DMS53 (cell line): Measurements from ENCODE around the gene U2AF1L4.

Source experiments
- DNase-seq: peaks from one replicate; lab custom pipeline; 2025; lab: John Stamatoyannopoulos, UW

U2AF1L4 gene

DNA sequence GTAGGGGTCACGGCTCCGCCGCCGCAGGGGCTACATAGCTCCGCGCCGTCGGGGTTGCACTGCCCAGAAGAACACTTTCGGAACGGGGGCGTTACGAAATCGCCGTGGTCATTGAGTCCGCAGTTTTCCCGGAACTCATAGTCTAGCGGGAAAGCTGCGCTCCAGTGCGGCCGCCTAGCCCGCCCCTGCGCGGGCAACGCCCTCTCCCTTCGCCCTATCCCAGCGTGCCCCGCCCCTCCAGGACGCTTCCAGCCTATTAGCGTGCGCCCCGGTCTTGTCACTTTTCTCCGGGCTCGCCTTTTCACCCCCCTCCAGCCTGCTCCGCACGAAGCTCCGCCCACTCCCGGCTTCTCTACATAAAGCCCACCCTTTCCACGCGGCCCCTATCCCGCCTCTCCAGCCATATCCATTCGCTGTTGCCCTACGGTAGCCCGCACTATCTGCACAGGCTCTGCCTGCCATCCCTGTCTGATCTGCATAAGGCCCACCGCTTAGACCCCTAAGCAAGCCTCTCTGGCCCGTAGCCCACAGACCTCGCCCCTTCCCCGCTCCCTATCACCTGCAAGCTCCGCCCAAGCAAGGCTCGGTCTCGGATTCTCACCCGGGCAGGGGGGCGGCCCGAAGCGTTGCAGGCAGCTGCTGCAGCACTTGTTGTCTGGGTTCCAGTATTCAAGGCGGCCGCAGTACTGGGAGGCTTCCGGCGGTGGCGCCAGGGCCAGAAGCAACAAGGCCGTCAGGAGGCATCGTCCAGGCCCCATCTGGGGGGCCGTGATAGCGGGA lies 4.6 kb downstream of the U2AF1L4 start:
- peak; percentile 100 for DNase-seq

DNA sequence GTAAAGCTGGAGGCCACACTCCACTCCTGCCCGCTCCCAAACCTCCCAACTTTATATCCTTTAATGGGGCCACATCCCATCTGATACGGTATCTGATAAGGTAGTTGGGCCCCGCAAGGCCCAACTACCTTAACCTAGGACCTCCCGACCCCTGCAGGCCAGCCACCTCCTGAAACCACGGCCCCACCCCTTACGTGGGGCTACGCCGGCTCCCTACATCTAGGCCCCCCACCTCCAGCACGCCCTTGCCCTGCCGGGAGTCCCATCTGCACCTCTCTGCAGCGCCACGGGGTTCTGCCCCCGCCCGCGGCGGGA lies 5.2 kb downstream of the U2AF1L4 start:
- DNase-seq = no peak

DNA sequence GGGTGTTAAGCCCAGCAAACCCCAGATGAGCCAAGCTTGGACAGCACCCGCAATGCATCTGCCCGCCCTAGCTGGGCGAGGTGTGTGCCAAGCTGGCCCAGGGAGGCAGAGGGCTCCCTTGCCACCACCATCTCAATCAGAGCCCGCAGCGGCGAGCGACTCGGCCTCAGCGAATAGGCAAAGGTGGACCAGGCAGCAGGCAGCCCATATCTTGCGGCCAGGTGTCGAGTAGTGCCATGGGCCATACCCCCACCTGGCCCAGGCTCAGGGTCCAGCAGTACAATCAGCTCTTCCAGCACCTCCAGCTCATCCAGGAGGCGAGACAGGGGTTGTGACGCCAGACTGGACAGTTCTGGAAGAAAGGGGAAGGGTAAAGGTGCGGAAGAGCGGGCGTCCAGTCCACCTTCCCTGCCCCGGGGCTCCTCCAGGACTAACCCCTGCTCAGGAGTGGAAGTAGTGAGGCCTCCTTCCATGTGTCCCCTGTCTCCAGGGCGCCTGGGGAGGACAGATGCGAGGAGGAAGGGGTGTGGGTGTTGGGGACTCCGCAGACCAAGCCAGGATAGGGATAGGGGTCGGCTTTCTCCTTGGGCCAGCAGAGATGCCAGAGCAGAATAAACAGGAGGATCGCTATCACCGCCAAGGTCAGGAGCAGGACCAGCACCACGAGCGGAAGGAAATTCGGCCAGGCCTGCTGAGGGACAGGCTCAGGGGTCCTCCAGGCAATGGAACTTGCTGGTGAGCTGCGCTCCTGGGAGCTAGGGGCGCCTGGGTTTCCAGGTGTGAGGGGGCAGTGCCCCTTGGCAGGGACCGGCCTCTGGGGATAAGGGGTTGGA lies 5.7 kb downstream of the U2AF1L4 start:
- peak; percentile 47 for DNase-seq

DNA sequence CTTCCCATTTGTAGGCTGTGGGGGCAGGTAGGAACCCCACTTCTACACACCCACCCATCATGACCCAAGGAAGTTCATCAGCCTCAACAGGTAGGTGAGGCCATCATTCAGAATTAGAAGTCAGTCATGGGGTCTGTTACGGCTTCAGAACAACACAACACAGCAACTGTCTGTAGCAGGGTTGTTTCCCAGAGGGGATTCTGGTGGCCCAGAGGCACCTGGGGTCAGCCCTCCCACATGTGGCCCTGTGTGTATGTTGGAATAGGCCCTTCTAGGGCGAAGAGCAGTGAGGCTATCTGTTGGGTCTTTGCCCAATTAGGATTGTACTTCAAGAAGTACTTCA lies 6.4 kb downstream of the U2AF1L4 start:
- DNase-seq = no peak

DNA sequence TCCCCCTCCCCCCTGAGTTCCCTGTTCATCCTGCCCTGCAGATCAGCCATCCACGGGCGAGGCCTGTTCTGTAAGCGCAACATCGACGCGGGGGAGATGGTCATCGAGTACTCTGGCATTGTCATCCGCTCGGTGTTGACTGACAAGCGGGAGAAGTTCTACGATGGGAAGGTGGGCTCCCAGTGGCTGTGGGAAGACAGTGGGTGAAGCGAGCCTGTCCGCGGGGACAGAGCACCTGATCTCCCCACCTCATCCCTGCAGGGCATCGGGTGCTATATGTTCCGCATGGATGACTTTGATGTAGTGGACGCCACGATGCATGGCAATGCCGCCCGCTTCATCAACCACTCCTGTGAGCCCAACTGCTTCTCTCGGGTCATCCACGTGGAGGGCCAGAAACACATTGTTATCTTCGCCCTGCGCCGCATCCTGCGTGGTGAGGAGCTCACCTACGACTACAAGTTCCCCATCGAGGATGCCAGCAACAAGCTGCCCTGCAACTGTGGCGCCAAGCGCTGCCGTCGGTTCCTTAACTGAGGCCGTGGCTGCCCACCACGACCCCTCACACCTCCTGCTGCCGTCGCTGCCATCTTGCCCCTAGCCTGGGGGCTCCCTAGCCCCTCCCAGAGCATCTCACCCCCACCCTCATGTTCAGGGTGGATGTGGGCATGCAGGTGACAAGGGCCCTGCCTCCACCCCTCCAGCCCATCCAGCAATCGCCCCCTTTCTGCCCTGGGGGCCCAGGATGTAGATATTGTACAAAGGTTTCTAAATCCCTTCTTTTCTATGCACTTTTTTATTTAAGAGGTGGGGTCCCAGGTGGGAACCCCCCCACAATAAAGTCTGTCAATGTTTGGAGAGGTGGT lies 7.0 kb downstream of the U2AF1L4 start:
- DNase-seq = no peak

DNA sequence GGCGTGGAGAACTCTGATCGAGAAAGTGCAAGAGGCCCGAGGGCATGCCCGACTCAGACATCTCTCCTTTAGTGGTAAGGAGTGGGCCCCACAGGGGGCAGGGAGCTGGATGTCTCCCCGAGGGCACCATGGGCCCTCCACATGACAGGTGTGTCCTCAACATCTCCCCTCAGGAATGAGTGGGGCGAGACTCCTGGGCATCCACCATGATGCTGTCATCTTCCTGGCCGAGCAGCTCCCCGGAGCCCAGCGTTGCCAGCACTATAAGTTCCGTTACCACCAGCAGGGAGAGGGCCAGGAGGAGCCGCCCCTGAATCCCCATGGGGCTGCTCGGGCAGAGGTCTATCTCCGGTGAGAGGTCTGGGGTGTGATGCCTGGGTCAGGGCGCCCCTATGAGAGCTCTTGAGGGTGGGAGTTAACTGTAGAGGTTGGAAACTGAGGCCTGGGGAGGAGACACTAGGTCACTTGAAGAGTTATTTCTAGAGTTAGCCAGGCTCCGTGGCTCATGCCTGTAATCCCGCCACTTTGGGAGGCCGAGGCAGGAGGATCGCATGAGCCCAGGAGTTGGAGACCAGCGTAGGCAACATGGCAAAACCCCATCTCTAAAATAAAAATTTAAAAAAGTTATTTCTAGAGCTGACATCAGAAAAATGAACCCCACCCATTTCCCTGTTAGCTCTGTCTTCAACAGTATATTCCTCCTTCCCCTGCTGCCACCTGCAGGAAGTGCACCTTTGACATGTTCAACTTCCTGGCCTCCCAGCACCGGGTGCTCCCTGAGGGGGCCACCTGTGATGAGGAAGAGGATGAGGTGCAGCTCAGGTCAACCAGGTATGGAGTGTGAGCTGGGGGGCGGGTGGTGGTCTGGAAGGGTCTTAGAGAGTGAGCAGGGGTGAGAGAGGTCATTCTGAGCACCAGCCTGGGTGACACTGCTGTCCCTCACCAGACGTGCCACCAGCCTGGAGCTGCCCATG lies 8.0 kb downstream of the U2AF1L4 start:
- DNase-seq = peak; percentile 61

DNA sequence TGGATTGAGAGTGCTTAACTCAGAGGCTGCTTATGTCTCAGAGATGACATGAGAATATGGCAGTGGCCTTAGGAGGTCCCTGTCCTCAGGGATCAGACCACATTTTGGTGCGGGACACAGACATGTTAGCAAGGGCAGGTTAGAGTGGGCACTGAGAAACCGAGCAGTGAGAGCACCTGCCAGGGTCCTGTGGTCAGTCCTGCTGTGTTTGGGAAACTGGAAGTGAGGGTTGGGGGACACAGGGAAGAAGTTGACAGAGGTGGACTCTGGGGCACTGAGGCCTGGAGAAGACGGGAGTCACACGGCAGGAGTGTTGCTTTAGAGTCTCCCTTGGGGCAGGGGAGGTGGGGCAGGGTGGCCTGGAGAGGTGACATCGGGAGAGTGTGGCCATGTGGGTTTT lies 10.3 kb downstream of the U2AF1L4 start:
- DNase-seq = no peak

DNA sequence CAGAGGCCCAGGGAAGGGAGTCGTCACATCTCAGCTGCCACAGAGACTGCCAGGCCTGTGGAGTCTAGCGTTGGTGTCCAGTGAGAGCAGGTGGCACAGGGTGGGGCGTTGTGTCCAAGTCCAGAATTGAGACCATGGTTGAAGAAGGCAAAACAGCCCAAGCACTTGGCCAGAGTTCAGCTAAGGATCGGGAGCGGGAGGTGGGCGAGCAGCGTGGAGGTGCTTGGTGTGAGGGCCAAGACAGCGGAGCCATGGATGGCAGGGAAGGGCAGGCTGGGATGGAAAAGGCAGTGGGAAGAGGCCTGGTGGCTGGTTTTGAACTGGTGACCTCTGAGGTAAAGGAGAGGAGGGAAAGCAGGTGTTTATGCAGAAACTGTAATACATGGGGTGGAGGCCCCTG lies 10.9 kb downstream of the U2AF1L4 start:
- no peak for DNase-seq

DNA sequence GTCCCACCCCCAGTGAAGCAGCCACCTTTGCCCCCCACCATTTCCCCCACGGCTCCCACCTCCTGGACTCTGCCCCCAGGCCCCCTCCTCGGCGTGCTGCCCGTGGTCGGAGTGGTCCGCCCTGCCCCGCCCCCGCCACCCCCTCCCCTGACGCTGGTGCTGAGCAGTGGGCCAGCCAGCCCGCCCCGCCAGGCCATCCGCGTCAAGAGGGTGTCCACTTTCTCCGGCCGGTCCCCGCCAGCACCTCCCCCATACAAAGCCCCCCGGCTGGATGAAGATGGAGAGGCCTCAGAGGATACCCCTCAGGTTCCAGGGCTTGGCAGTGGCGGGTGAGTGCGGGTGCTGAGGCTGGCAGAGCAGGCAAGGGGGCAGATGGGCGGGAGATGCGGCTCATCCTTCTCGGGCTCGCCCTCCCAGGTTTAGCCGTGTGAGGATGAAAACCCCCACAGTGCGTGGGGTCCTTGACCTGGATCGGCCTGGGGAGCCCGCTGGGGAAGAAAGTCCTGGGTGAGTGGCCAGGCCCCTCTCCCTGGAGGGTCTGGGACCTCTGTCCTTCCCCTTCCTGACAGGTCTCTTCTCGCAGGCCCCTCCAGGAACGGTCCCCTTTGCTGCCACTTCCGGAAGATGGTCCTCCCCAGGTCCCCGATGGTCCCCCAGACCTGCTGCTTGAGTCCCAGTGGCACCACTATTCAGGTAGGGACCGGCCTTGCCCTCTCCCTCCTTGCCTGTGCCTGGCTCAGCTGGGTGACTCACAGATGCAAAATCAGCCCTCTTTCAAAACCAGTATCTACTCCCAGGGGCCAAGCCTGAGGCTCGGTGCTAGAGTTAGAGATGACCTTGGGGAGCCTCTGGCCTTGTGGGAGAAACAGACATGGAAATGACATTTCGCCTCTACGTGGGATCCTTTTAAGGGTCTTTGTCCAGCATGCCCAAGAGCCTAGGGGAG lies 11.8 kb downstream of the U2AF1L4 start:
- DNase-seq = no peak

DNA sequence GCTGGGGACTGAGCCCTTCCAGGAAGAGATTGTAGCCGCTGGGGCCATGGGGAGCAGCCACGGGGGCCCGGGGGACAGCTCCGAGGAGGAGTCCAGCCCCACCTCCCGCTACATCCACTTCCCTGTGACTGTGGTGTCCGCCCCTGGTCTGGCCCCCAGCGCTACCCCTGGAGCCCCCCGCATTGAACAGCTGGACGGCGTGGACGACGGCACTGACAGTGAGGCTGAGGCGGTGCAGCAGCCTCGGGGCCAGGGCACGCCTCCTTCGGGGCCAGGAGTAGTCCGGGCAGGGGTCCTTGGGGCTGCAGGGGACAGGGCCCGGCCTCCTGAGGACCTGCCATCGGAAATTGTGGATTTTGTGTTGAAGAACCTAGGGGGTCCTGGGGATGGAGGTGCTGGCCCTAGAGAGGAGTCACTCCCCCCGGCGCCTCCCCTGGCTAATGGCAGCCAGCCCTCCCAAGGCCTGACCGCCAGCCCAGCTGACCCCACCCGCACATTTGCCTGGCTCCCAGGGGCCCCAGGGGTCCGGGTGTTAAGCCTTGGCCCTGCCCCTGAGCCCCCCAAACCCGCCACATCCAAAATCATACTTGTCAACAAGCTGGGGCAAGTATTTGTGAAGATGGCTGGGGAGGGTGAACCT lies 12.6 kb downstream of the U2AF1L4 start:
- DNase-seq = no peak

DNA sequence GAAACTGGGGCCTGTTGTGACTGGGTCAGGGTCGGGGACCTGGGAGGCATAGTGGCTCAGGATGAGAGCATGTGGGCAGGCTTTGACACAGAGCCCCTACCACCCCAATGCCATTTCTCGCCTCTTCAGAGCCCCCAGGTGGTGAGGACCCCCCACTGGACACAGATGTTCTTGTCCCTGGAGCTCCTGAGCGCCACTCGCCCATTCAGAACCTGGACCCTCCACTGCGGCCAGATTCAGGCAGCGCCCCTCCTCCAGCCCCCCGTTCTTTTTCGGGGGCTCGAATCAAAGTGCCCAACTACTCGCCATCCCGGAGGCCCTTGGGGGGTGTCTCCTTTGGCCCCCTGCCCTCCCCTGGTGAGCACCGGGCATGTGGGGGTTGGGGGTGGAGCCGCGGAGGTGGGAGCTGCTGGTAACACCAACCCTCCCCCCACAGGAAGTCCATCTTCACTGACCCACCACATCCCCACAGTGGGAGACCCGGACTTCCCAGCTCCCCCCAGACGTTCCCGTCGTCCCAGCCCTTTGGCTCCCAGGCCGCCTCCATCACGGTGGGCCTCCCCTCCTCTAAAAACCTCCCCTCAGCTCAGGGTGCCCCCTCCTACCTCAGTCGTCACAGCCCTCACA lies 13.3 kb downstream of the U2AF1L4 start:
- no peak for DNase-seq

DNA sequence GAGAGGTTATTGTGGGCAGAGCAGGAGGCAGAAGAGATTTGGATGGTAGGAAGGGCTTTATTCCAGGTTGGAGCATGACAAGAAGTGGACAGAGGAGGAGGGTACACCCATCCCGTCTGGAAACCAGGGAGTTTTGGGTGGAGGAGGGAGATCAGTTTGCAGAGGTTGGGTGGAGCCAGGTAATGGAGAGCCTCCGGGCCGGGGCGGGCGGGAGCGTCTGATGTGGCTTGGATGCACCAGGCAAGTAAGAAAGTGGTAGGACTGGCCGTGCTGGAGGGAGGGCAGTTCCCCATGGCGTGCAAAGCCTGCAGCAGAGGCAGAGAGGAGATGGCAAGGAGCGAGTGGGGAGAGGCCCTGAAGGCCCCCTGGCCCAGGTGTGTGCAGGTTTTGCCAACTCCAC lies 13.9 kb downstream of the U2AF1L4 start:
- no peak for DNase-seq

DNA sequence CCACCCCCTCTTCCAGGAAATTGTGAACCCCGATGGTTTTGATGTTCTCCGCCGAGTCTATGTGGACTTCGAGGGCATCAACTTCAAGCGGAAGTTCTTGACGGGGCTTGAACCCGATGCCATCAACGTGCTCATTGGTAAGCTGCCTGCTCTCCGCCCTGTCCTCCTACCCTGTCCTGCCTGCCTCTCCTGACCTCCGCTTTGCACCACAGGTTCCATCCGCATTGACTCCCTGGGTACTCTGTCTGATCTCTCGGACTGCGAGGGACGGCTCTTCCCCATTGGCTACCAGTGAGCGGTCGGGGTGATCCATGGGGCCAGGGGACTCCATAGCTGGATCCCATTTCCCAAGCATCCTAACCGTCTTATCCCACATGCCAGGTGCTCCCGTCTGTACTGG lies 14.9 kb downstream of the U2AF1L4 start:
- no peak for DNase-seq

DNA sequence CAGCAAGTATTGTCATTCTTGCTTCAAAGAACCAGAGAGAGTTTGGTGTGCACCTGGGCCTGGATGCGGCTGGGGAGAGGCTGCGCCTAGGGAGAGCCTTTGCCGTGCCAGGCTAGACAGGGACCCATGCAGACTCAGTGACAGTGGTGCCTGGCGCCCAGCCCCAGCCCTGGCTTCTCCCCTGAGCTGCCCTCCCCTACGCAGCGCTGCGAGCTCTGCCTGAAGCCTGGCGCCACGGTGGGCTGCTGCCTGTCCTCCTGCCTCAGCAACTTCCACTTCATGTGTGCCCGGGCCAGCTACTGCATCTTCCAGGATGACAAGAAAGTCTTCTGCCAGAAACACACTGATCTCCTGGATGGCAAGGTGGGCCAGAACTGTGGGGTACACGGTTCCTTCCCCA lies 15.5 kb downstream of the U2AF1L4 start:
- DNase-seq = no peak

DNA sequence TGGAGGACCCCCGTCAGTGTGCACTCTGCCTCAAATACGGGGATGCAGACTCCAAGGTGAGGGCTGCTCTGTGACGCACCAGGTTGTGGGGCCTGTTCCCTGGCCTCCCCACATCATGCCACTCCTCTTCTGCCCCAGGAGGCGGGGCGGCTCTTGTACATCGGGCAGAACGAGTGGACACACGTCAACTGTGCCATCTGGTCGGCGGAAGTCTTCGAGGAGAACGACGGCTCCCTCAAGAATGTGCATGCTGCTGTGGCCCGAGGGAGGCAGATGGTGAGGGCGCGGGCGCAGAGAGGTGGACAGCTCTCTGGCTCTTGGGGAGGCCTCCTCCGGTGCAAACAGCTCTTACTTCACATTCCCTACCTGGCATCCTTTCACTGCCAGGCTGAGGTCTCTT lies 16.2 kb downstream of the U2AF1L4 start:
- DNase-seq = no peak

DNA sequence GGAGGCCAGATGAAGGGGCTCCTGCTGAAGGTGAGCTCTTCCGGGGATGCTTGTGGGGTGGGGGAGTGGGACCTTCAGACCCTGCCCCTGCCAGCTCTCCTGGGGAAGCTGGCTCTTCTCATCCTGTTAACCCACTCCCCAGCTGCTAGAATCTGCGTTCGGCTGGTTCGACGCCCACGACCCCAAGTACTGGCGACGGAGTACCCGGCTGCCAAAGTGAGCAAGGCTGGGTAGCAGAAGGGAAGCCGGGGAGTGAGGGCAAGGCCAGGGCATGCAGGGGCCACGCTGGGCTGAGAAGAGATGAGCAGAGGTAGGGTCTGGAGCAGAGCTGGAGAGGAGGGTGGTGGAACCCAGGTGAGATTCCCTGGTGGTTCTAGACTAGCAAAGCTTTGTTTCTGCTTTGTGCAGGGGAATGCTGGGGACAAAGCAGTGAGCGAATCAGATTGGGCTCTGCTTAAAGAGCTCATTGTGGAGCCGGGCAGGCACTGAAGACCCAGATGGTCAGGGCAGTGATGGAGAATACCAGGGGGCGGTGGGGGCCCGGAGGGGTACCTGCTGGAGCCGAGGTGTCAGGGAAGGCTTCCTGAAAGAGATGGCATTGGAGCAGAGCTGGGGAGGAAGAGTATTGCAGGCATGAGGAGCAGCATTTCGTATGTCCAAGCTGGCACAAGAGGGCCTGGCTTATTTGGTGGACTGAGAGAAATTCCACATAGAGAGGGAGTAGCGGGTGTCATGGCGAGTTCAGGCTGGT lies 17.1 kb downstream of the U2AF1L4 start:
- no peak for DNase-seq

DNA sequence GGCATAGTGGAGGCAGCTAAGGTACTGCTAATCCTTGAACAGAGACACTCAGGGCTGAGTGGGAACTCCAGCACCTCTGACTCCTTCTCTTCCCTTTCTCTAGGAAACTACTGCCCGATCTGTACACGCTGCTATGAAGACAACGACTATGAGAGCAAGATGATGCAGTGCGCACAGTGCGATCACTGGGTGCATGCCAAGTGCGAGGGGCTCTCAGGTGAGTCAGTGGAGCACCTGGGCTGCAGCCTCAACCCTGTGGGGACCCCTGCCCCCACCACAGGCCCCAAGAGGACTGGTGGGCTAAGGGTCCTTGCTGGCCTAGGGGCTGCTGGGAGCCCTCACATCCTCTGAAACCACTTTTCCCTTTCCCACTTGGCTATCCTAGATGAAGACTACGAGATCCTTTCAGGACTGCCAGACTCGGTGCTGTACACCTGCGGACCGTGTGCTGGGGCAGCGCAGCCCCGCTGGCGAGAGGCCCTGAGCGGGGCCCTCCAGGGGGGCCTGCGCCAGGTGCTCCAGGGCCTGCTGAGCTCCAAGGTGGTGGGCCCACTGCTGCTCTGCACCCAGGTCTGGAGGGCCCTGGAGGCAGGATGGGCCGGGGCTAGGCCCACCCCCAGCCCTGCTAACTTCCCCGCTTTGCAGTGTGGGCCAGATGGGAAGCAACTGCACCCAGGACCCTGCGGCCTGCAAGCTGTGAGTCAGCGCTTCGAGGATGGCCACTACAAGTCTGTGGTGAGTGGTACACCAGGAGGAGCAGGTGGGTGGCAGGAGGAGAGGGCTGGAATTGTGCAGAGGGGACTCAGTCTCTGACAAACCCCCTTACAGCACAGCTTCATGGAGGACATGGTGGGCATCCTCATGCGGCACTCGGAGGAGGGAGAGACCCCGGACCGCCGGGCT lies 17.9 kb downstream of the U2AF1L4 start:
- DNase-seq = no peak
